NCI-H2081 treated with DMSO at 0.1 percent for 48 hours (cell line): ENCODE data around the gene GRIA1.

Experiments
- DNase-seq: peaks from one replicate; lab custom pipeline; 2025; lab: John Stamatoyannopoulos, UW

The GRIA1 gene

GRCh38 chr5:153490118-153491037, at the start of gene GRIA1:
Gene GRIA1, plus strand, starts transcription at chr5:153490670.
- no peak for DNase-seq

GRCh38 chr5:153445875-153446579, 44.4 kb upstream of the GRIA1 start:
- DNase-seq, result peak; percentile 47

- DNase-seq, result no peak
These were observed 42.9 kb upstream of the GRIA1 start for GRCh38 chr5:153447534-153447933.

GRCh38 chr5:153456354-153456753, 34.1 kb upstream of the GRIA1 start:
- no peak for DNase-seq

GRCh38 chr5:153456993-153457392, 33.5 kb upstream of the GRIA1 start:
- no peak for DNase-seq

- DNase-seq, result no peak
These were observed 32.2 kb upstream of the GRIA1 start for GRCh38 chr5:153458268-153458667.

GRCh38 chr5:153459051-153459743, 31.3 kb upstream of the GRIA1 start:
- DNase-seq, result peak; percentile 10

- no peak for DNase-seq
These were observed 30.0 kb upstream of the GRIA1 start for GRCh38 chr5:153460421-153460820.

- no peak for DNase-seq
These were observed 29.1 kb upstream of the GRIA1 start for GRCh38 chr5:153461341-153461740.

- no peak for DNase-seq
These were observed 26.7 kb upstream of the GRIA1 start for GRCh38 chr5:153463806-153464205.

GRCh38 chr5:153467546-153467945, 22.9 kb upstream of the GRIA1 start:
- no peak for DNase-seq

- DNase-seq, result no peak
These were observed 21.0 kb upstream of the GRIA1 start for GRCh38 chr5:153469423-153469822.

GRCh38 chr5:153470736-153471135, 19.7 kb upstream of the GRIA1 start:
- DNase-seq, result no peak

- DNase-seq, result no peak
These were observed 13.7 kb upstream of the GRIA1 start for GRCh38 chr5:153476767-153477166.

GRCh38 chr5:153480401-153480800, 10.1 kb upstream of the GRIA1 start:
- DNase-seq, result no peak

GRCh38 chr5:153483482-153483881, 7.0 kb upstream of the GRIA1 start:
- DNase-seq, result no peak

- DNase-seq, result no peak
These were observed 4.8 kb upstream of the GRIA1 start for GRCh38 chr5:153485641-153486040.

GRCh38 chr5:153486771-153487170, 3.7 kb upstream of the GRIA1 start:
- DNase-seq, result no peak

- DNase-seq, result no peak
These were observed 859 bp upstream of the GRIA1 start for GRCh38 chr5:153489611-153490010.

- no peak for DNase-seq
These were observed 721 bp downstream of the GRIA1 start for GRCh38 chr5:153491038-153491744.

- no peak for DNase-seq
These were observed 1.4 kb downstream of the GRIA1 start for GRCh38 chr5:153491856-153492255.

GRCh38 chr5:153496835-153497234, 6.4 kb downstream of the GRIA1 start:
- no peak for DNase-seq
